Testis (tissue), 3 donors: Measurements from ENCODE around the gene FAM13C. TPM values are rescaled to one million over a fixed set of nuclear protein-coding genes. Genes with fewer than 3 reads are reported as not detected.

Experiments used
- DNase-seq: peaks from one replicate; pipeline ENCODE4 v3.0.0-alpha.2; 2019
- H3K27ac ChIP-seq, 2 donors: fragments of 200-600 bp; sonication (generic); one replicate each; pipeline ENCODE4 v1.5.1; 2019
- H3K27me3 ChIP-seq: fragments of 200-600 bp; sonication (generic); one replicate; pipeline ENCODE4 v1.5.1; 2019
- H3K36me3 ChIP-seq: fragments of 200-600 bp; sonication (generic); one replicate; pipeline ENCODE4 v1.5.1; 2017; ENCODE audit warnings: low read depth; ENCODE audit errors: missing control alignments
- H3K4me1 ChIP-seq: fragments of 200-600 bp; sonication (generic); one replicate; pipeline ENCODE4 v1.5.1; 2019
- H3K4me3 ChIP-seq, 2 donors: fragments of 200-600 bp; sonication (generic); one replicate each; pipeline ENCODE4 v1.5.1; 2017 to 2019
- H3K9me3 ChIP-seq: fragments of 200-600 bp; sonication (generic); one replicate; pipeline ENCODE4 v1.5.1; 2017
- POLR2A ChIP-seq: fragments of 450-650 bp; IDR thresholded peaks from one replicate; pipeline ENCODE4 v1.6.1; 2017; ENCODE audit warnings: antibody characterized with exemption, mild to moderate bottlenecking, moderate library complexity
- WGBS, 2 donors: methylation state at CpG; one replicate each; pipeline ENCODE4 v1.1.5; 2018; 5-methylcytosine and 5-hydroxymethylcytosine counted together
- intact Hi-C: fragments of 100-400 bp; cut with DNase I; formaldehyde crosslinking; loops from one replicate; pipeline ENCODE4 v1.15.1; 2023; ENCODE audit warnings: low total_unique reads
- polyA plus RNA-seq: library from polyadenylated mRNA; stranded (reverse); fragments of 350-450 nt; fragmentation: Illumina TruSeq; extraction: RNeasy Lipid Tissue Mini Kit (QIAGEN cat#74804); gene quantifications from one replicate; pipeline ENCODE4 v1.2.3, GENCODE V29; 2014; ENCODE audit warnings: low read depth, low replicate concordance; ENCODE audit not compliant: insufficient read depth
- total RNA-seq, 2 donors: library from RNA; depleted of rRNA; stranded (reverse); fragments of >200 nt; gene quantifications; one replicate each; pipeline ENCODE4 v1.2.3, GENCODE V29; 2016
- TF ChIP-seq, protein P1 (sequence below), 3 experiments: fragments of 450-650 bp in 2 of 3; fragments of 200-600 bp in 1 of 3; sonication (generic) in 1 of 3; IDR thresholded peaks; one replicate each; pipeline ENCODE4 v1.5.1; 2016 to 2019; ENCODE audit warnings: antibody characterized with exemption in 3 of 3, mild to moderate bottlenecking in 2 of 3, moderate library complexity in 1 of 3

The FAM13C gene
- total and polyA plus RNA-seq, 3 donors from 2014 or later, result 12.9 to 50.9 (median 38.5) TPM

DNA sequence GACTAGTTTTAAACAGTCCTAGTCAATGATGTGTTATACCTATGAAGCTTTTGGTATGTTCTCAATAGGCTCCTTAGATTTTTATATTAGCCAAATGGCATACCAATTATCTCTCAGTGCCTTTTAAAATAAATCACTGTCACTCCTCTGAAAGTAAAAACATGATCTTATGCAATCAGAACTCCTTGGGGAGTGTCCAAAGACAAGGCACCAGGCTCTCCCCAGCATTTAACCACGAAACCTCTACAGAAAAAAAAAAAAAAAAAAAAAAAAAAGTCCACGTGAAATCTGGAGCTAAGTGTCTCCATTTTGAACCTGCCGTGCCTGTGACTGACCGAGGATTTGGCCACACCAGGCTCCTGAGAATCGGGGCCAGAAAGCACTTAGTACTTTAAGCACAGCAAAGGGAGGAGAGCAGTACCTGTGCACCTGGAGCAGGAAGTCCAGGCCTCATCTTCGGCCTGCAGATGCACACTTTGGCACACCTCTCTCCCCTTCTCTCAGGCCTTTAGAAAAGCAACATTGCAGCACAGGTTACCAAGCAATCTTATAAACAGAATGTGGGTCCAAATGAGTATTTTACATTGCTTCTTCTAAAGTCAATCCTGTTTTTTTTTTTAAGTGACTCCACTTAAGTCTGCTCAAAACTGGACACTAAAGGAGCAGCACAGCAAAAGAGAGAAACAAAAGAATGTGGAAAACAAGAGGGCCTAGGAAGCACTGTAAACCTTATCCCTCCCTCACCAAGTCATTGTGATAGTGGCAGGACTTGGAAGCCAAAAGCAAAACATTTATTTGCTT, 1.5 kb downstream of the FAM13C start:
- Histone ChIP-seq H3K4me3 (peak overlapping the region; percentile 58 to 69), H3K4me1 (peaks cover 35% of the 10 kb centered on the region)

DNA sequence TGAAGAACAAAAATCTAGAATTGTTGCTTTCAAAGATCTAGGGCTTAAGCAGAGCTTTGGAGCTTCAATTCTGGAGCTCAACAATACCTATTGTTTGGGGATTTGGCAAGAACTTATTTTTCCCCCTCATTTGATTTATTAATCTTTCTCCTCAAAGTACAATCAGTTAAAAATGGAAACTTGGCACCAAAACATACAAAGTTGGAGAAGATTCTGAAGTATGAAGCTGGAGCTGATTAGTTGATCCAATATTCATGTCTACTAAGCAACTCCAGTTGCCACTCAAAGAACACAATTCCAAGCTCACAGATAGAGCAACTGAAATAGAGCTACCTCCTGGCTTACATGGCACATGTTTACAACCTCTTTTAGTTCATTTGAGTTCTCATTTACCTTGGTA, 3.8 kb downstream of the FAM13C start:
- no peak overlapping the region for H3K4me3 ChIP-seq
- TF ChIP-seq POLR2A, result no peak
- TF ChIP-seq, protein P1, sequence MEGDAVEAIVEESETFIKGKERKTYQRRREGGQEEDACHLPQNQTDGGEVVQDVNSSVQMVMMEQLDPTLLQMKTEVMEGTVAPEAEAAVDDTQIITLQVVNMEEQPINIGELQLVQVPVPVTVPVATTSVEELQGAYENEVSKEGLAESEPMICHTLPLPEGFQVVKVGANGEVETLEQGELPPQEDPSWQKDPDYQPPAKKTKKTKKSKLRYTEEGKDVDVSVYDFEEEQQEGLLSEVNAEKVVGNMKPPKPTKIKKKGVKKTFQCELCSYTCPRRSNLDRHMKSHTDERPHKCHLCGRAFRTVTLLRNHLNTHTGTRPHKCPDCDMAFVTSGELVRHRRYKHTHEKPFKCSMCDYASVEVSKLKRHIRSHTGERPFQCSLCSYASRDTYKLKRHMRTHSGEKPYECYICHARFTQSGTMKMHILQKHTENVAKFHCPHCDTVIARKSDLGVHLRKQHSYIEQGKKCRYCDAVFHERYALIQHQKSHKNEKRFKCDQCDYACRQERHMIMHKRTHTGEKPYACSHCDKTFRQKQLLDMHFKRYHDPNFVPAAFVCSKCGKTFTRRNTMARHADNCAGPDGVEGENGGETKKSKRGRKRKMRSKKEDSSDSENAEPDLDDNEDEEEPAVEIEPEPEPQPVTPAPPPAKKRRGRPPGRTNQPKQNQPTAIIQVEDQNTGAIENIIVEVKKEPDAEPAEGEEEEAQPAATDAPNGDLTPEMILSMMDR (IDR thresholded peaks at IDR 0.05), result no peak
- intact Hi-C loops, result no loop called here
- H3K9me3 ChIP-seq, result no peaks in the 10 kb centered on the region
- no peaks in the 10 kb centered on the region for H3K36me3 ChIP-seq
- H3K27me3 ChIP-seq, result no peaks in the 10 kb centered on the region
- peaks cover 38% of the 10 kb centered on the region for H3K4me1 ChIP-seq
- peak overlapping the region; percentile 42 to 85 for H3K27ac ChIP-seq
- DNase-seq, result no peak

More for the DNA sequence above, 1.5 kb downstream of the FAM13C start:
- intact Hi-C loops, result no loop called here
- Histone ChIP-seq H3K9me3 (no peaks in the 10 kb centered on the region), H3K36me3 (no peaks in the 10 kb centered on the region), H3K27me3 (no peaks in the 10 kb centered on the region), H3K27ac (peak overlapping the region; percentile 67 to 85)
- DNase-seq, result no peak
- no peak for TF ChIP-seq POLR2A
- TF ChIP-seq, protein P1 (IDR thresholded peaks at IDR 0.05), result no peak
- WGBS, 2 donors, result 49 to 52% methylated on average over 6 of the region's 6 CpGs

DNA sequence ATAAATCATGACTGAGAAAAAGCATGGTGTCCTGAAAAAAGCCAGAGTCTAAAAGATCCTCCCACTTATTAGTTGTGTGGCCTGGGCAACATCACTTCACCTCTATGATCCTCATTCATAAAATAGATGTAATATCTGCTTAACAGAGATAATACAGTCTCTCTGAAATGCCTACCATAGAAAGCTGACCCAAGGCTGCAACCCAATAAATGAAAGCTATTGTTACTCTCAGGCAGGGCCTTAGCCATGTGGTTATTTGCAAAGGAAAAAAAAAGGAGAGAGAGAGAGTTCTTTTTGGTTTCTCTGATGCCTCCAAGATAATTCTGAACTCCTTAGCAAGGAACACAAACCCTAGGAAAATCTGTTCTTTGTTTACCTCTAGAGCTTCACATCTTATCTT, 7.9 kb downstream of the FAM13C start:
- TF ChIP-seq, protein P1 (IDR thresholded peaks at IDR 0.05), result no peak
- no peak for TF ChIP-seq POLR2A
- Histone ChIP-seq H3K27ac (no peak overlapping the region), H3K4me3 (no peak overlapping the region), H3K36me3 (no peaks in the 10 kb centered on the region), H3K9me3 (no peaks in the 10 kb centered on the region), H3K4me1 (peaks cover 18% of the 10 kb centered on the region), H3K27me3 (no peaks in the 10 kb centered on the region)
- no peak for DNase-seq
- intact Hi-C loops, result no loop called here

DNA sequence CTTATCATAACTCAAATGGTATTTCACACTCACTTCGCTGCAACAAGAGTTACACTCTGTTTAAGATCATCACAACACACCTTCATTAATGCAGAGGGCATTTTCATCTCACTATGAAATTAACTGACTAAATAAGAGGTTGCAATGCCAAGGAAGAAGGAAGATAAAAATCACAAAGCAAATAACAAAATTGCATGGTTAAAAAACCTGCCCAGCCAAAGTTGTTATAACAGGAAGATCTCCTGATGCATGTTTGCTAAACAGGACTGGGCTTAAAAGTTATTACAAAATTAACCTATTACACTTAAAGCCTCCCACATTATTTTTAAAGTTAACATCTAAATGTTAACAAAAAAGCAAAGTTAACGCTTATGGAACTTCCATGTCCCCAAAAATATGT, 11.8 kb downstream of the FAM13C start:
- H3K27ac ChIP-seq, result no peak overlapping the region
- intact Hi-C loops, result no loop called here
- no peaks in the 10 kb centered on the region for H3K36me3 ChIP-seq
- H3K4me3 ChIP-seq, result no peak overlapping the region
- WGBS, 2 donors, result 87 to 93% methylated on average over 2 of the region's 2 CpGs
- no peaks in the 10 kb centered on the region for H3K9me3 ChIP-seq
- TF ChIP-seq, protein P1 (IDR thresholded peaks at IDR 0.05), result no peak
- TF ChIP-seq POLR2A, result no peak
- H3K4me1 ChIP-seq, result peaks cover 4% of the 10 kb centered on the region
- H3K27me3 ChIP-seq, result no peaks in the 10 kb centered on the region
- no peak for DNase-seq

DNA sequence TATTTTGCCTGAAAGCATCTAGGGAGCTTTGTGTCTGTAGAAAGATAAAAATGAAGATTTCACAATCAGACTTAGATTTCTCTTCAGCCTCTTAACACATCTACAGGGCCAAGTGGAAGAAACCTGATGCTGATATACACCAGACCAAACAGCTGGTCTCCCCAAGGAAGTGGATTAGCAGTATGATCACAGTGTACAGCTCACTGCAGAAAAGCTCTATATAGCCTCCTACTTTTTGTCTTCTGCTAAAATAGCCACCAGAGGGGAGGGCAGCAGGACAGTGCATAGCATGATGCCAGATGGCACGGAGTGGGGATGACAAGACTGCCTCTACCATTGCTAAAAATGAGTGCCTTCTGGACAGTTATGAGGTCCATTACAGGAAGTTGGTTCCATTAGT, 16.0 kb downstream of the FAM13C start:
- peaks cover 17% of the 10 kb centered on the region for H3K4me1 ChIP-seq
- no peak for DNase-seq
- 87 to 100% methylated on average over 1 of the region's 1 CpG for WGBS, 2 donors

More for the DNA sequence above, 16.0 kb downstream of the FAM13C start:
- TF ChIP-seq, protein P1 (IDR thresholded peaks at IDR 0.05), result no peak
- no peak for TF ChIP-seq POLR2A
- Histone ChIP-seq H3K27me3 (no peaks in the 10 kb centered on the region), H3K27ac (no peak overlapping the region), H3K36me3 (no peaks in the 10 kb centered on the region), H3K4me3 (no peak overlapping the region), H3K9me3 (no peaks in the 10 kb centered on the region)
- intact Hi-C loops, result no loop called here
